HepG2 (cell line): ENCODE data around the gene WASHC4.

Experiments
- BRD4 ChIP-seq: sonication (generic); formaldehyde crosslinking; IDR thresholded peaks from 2 replicates; pipeline ENCODE4 v1.4.0; 2020; ENCODE audit warnings: missing genetic modification reagents
- CTCF ChIP-seq: sonication (generic); formaldehyde crosslinking; IDR thresholded peaks from 2 replicates; pipeline ENCODE4 v1.5.0; 2020; ENCODE audit warnings: mild to moderate bottlenecking, missing genetic modification reagents, moderate library complexity
- MXI1 ChIP-seq: IDR thresholded peaks from 3 replicates; pipeline ENCODE4 v1.6.1; 2012; ENCODE audit warnings: low read depth, low read length, inconsistent platforms, borderline replicate concordance
- SNAPC5 ChIP-seq: sonication (generic); formaldehyde crosslinking; IDR thresholded peaks from 2 replicates; pipeline ENCODE4 v1.8.1; 2023; ENCODE audit warnings: mild to moderate bottlenecking, missing genetic modification reagents, borderline replicate concordance
- TSC22D2 ChIP-seq: sonication (generic); formaldehyde crosslinking; IDR thresholded peaks from 2 replicates; pipeline ENCODE4 v1.5.1; 2020; ENCODE audit warnings: missing genetic modification reagents, mild to moderate bottlenecking, borderline replicate concordance
- ZNF225 ChIP-seq: sonication (generic); formaldehyde crosslinking; IDR thresholded peaks from 2 replicates; pipeline ENCODE4 v1.4.0; 2020; ENCODE audit warnings: mild to moderate bottlenecking, missing genetic modification reagents
- ZNF343 ChIP-seq: sonication (generic); formaldehyde crosslinking; IDR thresholded peaks from 2 replicates; pipeline ENCODE4 v1.4.0; 2020; ENCODE audit warnings: mild to moderate bottlenecking, missing genetic modification reagents

- TF ChIP-seq BRD4 (CRISPR knock-in tag), result no peak
- TF ChIP-seq ZNF225, result no peak
- TF ChIP-seq MXI1, result no peak
- no peak for TF ChIP-seq CTCF
- no peak for TF ChIP-seq ZNF343
- no peak for TF ChIP-seq TSC22D2 (CRISPR knock-in tag)
- TF ChIP-seq SNAPC5 (CRISPR knock-in tag), result no peak
Observed at GRCh38 chr12:105192624-105193225, 85.2 kb downstream of the WASHC4 start.
